Endothelial cell of umbilical vein (primary cell): Measurements from ENCODE around the gene NANP. TPM values are rescaled to one million over a fixed set of nuclear protein-coding genes. Genes with fewer than 3 reads are reported as not detected.

Source experiments
- BruUV-seq: library from RNA; stranded (reverse); fragments of 400-500 nt; replicated peaks from 2 replicates; lab custom pipeline; 2021; lab: Mats Ljungman, UMichigan
- CTCF ChIA-PET: fragments of 300-600, 350-600 bp; sonication (Branson Sonifier 250); formaldehyde crosslinking; loops from one replicate; lab custom pipeline; 2021; ENCODE audit warnings: antibody characterized with exemption, inconsistent platforms; lab: Charles Lee
- POLR2A ChIA-PET: fragments of 300-600, 350-600 bp; sonication (Branson Sonifier 250); formaldehyde crosslinking; loops from one replicate; lab custom pipeline; 2021; ENCODE audit warnings: antibody characterized with exemption, inconsistent platforms; lab: Charles Lee
- DNase-seq: peaks from one replicate; pipeline ENCODE4 v3.0.0-alpha.2; 2011; ENCODE audit warnings: low read depth, low spot score
- FAIRE-seq: peaks from 2 replicates; lab custom pipeline; 2011; peaks lifted over from hg19 to GRCh38; lab: Jason Lieb, UNC
- H2AFZ ChIP-seq: 2 replicates; pipeline ENCODE4 v1.6.0; 2012; ENCODE audit warnings: low read depth, low read length, control low read depth, inconsistent platforms
- H3K27ac ChIP-seq: 2 replicates; pipeline ENCODE4 v1.5.1; 2011; ENCODE audit warnings: low read depth, mild to moderate bottlenecking, control low read depth, low read length, moderate library complexity; ENCODE audit not compliant: insufficient read depth
- H3K27me3 ChIP-seq, 2 experiments: 2 replicates each; pipeline versions ENCODE4 v1.6.0 to v1.6.1; 2011; ENCODE audit warnings: low read length in 2 of 2, mixed read lengths in 1 of 2; ENCODE audit not compliant: control insufficient read depth in 2 of 2, insufficient read depth in 2 of 2
- H3K36me3 ChIP-seq, 2 experiments: 2 replicates in 1 of 2; 3 replicates in 1 of 2; pipeline ENCODE4 v1.5.1; 2011; ENCODE audit warnings: low read length in 2 of 2, mild to moderate bottlenecking in 1 of 2, moderate library complexity in 1 of 2; ENCODE audit not compliant: control insufficient read depth in 2 of 2, insufficient read depth in 2 of 2; ENCODE audit errors: extremely low read depth in 1 of 2
- H3K4me1 ChIP-seq: 3 replicates; pipeline ENCODE4 v1.5.1; 2011; ENCODE audit warnings: mild to moderate bottlenecking, low read length; ENCODE audit not compliant: control insufficient read depth, insufficient read depth; ENCODE audit errors: extremely low read depth
- H3K4me2 ChIP-seq: 2 replicates; pipeline ENCODE4 v1.6.1; 2011; ENCODE audit warnings: low read length, control low read depth, mixed read lengths; ENCODE audit not compliant: insufficient read depth
- H3K4me3 ChIP-seq, 3 experiments: fragments of 200-600 bp in 1 of 3; sonication (generic), shearing (Covaris generic) in 1 of 3; replicated peaks in 1 of 3; 2 replicates each; pipeline ENCODE4 v1.5.1; 2011 to 2016; ENCODE audit warnings: control low read depth in 3 of 3, low read length in 3 of 3, mild to moderate bottlenecking in 2 of 3, inconsistent platforms in 1 of 3, low read depth in 1 of 3, moderate library complexity in 1 of 3; ENCODE audit not compliant: insufficient read depth in 1 of 3
- H3K79me2 ChIP-seq: 2 replicates; pipeline ENCODE4 v1.6.0; 2012; ENCODE audit warnings: low read length, inconsistent platforms; ENCODE audit not compliant: control insufficient read depth, insufficient read depth
- H3K9ac ChIP-seq: replicated peaks from 2 replicates; pipeline ENCODE3; 2011; ENCODE audit warnings: low read length, control low read depth; ENCODE audit not compliant: insufficient read depth; ENCODE audit errors: extremely low read depth
- H3K9me1 ChIP-seq: replicated peaks from 3 replicates; pipeline ENCODE4 v1.6.0; 2011; ENCODE audit warnings: mild to moderate bottlenecking, low read length; ENCODE audit not compliant: control insufficient read depth, insufficient read depth; ENCODE audit errors: extremely low read depth
- H3K9me3 ChIP-seq: replicated peaks from 2 replicates; pipeline ENCODE4 v1.5.1; 2012; ENCODE audit warnings: low read length, inconsistent platforms; ENCODE audit not compliant: control insufficient read depth, insufficient read depth
- H4K20me1 ChIP-seq: replicated peaks from 2 replicates; pipeline ENCODE3; 2011; ENCODE audit warnings: mild to moderate bottlenecking, low read length; ENCODE audit not compliant: control insufficient read depth, insufficient read depth; ENCODE audit errors: extremely low read depth
- EZH2 ChIP-seq: IDR thresholded peaks from 2 replicates; pipeline ENCODE4 v1.6.1; 2012; ENCODE audit warnings: borderline replicate concordance, low read depth, mild to moderate bottlenecking, moderate library complexity, low read length, inconsistent platforms; ENCODE audit not compliant: severe bottlenecking
- MYC ChIP-seq: IDR thresholded peaks from one replicate; pipeline ENCODE4 v1.6.1; 2011; ENCODE audit warnings: mild to moderate bottlenecking, low read depth, low read length
- POLR2A ChIP-seq: IDR thresholded peaks from 2 replicates; pipeline ENCODE4 v1.6.1; 2012; ENCODE audit warnings: low read depth, mild to moderate bottlenecking, control low read depth, low read length
- dilution Hi-C: fragments of 300-500 bp; cut with MboI; formaldehyde crosslinking; loops from one replicate; pipeline ENCODE4 v1.15.0; 2019; ENCODE audit warnings: low sequenced_read_pairs; ENCODE audit not compliant: extremely low pct_ligation_motif_present
- intact Hi-C: fragments of 100-400 bp; cut with micrococcal nuclease; formaldehyde crosslinking; loops from one replicate; pipeline ENCODE4 v1.10.0; 2022
- polyA plus RNA-seq, 4 experiments: library from polyadenylated mRNA; depleted of rRNA in 3 of 4; stranded (reverse) in 3 of 4; unstranded in 1 of 4; fragments of >200 nt; gene quantifications; 2 replicates each; pipeline versions ENCODE4 v1.2.1 to v1.2.3, GENCODE V29; 2011 to 2012; ENCODE audit warnings: missing spikeins in 1 of 4
- total RNA-seq: library from RNA; stranded (reverse); gene quantifications from 2 replicates; pipeline ENCODE4 v1.2.3, GENCODE V29; 2021
- TF ChIP-seq, protein P1 (sequence below), 2 donors: IDR thresholded peaks; 1 replicate in 1 of 2; 2 replicates in 1 of 2; pipeline ENCODE4 v1.5.1; 2011; ENCODE audit warnings: low read length in 2 of 2, mild to moderate bottlenecking in 2 of 2, moderate library complexity in 2 of 2, control low read depth in 1 of 2, inconsistent platforms in 1 of 2, low read depth in 1 of 2; ENCODE audit not compliant: insufficient read depth in 1 of 2; ENCODE audit errors: extremely low read depth in 1 of 2

The NANP gene
- total and polyA plus RNA-seq, 2 donors (not counting 3 experiments of a cell fraction or from before 2014, with no cell fraction given): 4.2 to 7.5 TPM

DNA sequence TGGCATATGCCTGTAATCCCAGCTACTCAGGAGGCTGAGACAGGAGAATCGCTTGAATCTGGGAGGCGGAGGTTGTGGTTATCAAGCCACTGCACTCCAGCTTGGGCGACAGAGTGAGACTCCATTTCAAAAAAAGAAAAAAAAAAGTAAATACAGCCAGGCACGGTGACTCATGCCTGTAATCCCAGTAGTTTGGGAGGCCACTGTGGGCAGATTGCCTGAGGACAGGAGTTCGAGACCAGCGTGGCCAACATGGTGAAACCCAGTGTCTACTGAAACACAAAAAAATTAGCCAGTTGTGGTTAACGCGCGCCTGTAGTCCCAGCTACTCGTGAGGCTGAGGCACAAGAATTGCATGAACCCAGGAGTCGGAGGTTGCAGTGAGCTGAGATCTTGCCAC lies 36.9 kb downstream of the NANP start:
- POLR2A ChIA-PET: no interaction called here
- Histone ChIP-seq H3K4me1 (peaks cover 4% of the 10 kb centered on the region), H3K9ac (no peak overlapping the region), H3K9me3 (no peaks in the 10 kb centered on the region), H3K79me2 (peaks cover 6% of the 10 kb centered on the region), H3K27ac (no peak overlapping the region), H4K20me1 (no peaks in the 10 kb centered on the region), H2AFZ (no peak overlapping the region), H3K36me3 (no peaks in the 10 kb centered on the region), H3K4me2 (no peak overlapping the region), H3K9me1 (no peaks in the 10 kb centered on the region), H3K27me3 (no peaks in the 10 kb centered on the region), H3K4me3 (no peak overlapping the region)
- dilution Hi-C loops (no loop called here), intact Hi-C loops (no loop called here)
- DNase-seq (no peak), FAIRE-seq (peak; percentile 55)
- no peak for TF ChIP-seq POLR2A
- TF ChIP-seq MYC: no peak
- TF ChIP-seq, protein P1, sequence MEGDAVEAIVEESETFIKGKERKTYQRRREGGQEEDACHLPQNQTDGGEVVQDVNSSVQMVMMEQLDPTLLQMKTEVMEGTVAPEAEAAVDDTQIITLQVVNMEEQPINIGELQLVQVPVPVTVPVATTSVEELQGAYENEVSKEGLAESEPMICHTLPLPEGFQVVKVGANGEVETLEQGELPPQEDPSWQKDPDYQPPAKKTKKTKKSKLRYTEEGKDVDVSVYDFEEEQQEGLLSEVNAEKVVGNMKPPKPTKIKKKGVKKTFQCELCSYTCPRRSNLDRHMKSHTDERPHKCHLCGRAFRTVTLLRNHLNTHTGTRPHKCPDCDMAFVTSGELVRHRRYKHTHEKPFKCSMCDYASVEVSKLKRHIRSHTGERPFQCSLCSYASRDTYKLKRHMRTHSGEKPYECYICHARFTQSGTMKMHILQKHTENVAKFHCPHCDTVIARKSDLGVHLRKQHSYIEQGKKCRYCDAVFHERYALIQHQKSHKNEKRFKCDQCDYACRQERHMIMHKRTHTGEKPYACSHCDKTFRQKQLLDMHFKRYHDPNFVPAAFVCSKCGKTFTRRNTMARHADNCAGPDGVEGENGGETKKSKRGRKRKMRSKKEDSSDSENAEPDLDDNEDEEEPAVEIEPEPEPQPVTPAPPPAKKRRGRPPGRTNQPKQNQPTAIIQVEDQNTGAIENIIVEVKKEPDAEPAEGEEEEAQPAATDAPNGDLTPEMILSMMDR (IDR thresholded peaks at IDR 0.05; ENCODE audit: extremely low read depth in 1 of 2, insufficient read depth in 1 of 2, low read depth in 1 of 2, low read length in 2 of 2): no peak
- TF ChIP-seq EZH2: no peak
- BruUV-seq: no TSS peak
- CTCF ChIA-PET: no interaction called here
